Measurements from ENCODE around the gene SCYGR8.
A peak's percentile ranks its signal among the peaks of the same experiment; 100 is the strongest.
"Not testable (repeated sequence)": the region's sequence is repeated elsewhere in the genome, so short reads cannot be mapped to it uniquely, and the experiment has no call there.

Gene SCYGR8, protein sequence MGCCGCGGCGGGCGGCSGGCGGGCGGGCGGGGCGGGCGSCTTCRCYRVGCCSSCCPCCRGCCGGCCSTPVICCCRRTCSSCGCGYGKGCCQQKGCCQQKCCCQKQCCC

DNA sequence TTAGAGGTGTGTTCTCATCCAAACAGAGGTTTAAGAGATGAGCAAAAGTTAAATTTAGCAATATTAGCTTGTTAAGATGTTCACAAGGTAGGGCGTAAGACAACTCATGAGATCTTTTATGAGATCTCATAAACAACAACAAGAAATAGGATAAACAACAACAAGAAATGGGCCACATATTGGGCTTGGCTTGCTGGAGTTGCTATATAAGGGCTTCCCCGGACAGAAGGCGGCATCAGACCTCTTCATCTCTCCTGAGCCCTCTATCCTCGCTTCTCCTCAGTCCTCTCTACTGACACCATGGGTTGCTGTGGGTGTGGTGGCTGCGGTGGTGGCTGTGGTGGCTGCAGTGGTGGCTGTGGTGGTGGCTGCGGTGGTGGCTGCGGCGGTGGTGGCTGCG lies at the start of gene SCYGR8:
Gene SCYGR8, plus strand, starts transcription at position 301 of the 400 bp plus-strand sequence. Its CDS starts 0 bp downstream, at position 301.
- Mint-ChIP-seq H3K36me3 (ENCODE audit: low read depth) (no peaks in the 10 kb centered on the region), H3K4me3 (no peak within 1 kb of the TSS), H3K9me3 (no peaks in the 10 kb centered on the region), H3K4me1 (ENCODE audit: low read depth) (no peaks in the 10 kb centered on the region), H3K27ac (no peak within 1 kb of the TSS), H3K27me3 (peaks cover 5% of the 10 kb centered on the region)
- intact Hi-C loops (cut with micrococcal nuclease), result no loop called here

DNA sequence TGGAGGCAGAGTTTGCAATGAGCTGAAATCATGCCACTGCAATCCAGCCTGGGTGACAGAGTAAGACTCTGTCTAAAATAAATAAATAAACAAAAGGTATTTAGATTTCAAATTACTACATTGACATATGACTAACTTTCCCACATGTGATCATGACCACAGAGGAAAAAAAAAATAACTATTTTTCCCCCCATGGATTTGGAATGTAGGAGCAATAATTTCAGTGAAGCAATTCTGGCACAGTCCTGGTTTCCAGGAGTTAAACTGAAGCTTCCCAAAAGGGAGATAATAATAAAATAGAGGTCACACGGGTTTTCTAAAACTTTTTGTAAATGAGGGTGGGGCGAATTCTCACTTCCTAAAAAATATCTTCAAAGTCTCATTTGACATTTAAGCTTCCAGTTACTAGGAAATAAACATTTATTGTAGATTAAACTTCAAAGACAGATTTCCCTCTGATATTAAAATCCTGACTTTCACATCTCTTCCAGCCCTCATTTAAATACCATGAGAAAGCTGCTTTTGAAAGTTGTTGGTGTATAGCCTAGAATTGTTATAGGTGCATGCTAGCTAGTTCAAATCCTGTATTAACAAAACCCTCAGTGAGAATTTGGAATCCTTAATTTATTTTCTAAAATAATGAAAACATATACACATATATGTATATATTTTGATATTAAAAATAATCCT lies 48.6 kb upstream of the SCYGR8 start:
- Mint-ChIP-seq H3K9me3 (no peaks in the 10 kb centered on the region), H3K27ac (no peak overlapping the region), H3K4me3 (no peak overlapping the region), H3K4me1 (ENCODE audit: low read depth) (no peaks in the 10 kb centered on the region), H3K36me3 (ENCODE audit: low read depth) (no peaks in the 10 kb centered on the region), H3K27me3 (peaks cover 14% of the 10 kb centered on the region)
- intact Hi-C loops (cut with micrococcal nuclease), result no loop called here

DNA sequence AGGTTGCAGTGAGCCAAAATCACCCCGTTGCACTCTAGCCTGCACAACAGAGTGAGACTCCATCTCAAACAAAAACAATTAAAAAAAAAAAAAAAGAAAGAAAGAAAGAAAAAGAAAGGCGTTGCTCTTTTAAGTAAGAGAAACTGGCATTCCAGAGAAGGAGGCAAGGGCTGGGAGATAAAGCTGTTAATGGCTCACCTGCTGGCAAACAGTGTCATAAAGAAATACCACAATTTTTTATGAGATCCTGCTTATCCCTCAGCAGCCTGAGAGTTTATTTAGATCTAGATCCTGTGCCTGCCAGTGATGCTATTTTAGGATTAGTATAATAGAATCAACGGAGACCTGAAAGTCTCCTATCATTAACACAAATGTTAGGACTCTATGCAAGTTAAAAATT lies 44.1 kb upstream of the SCYGR8 start:
- intact Hi-C loops (cut with micrococcal nuclease), result no loop called here
- Mint-ChIP-seq H3K4me1 (ENCODE audit: low read depth) (no peaks in the 10 kb centered on the region), H3K9me3 (no peaks in the 10 kb centered on the region), H3K4me3 (no peak overlapping the region), H3K27me3 (peaks cover 4% of the 10 kb centered on the region), H3K27ac (no peak overlapping the region), H3K36me3 (ENCODE audit: low read depth) (no peaks in the 10 kb centered on the region)

DNA sequence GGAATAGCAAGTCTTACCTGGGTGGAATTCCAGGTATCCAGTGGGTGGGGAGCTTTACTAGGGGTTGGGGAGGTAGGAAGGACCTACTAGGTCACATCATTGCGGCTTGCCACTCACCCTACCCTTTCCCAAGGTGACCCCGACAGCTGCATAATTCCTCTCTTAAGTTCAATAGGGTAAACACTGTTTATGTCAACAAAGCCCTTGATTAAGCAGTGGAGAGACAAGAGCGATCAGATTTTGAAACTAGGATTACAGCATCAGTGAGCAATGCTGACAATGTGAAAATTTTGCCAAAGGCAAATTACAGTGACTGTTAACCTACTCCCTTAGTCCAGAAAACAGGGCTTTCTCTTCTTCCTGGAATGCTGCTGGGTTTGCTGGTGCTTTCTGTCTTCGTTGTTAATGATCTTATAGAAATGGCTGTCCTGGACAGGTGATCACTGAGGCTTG lies 42.4 kb upstream of the SCYGR8 start:
- Mint-ChIP-seq H3K36me3 (ENCODE audit: low read depth) (no peaks in the 10 kb centered on the region), H3K4me3 (no peak overlapping the region), H3K27ac (no peak overlapping the region), H3K4me1 (ENCODE audit: low read depth) (no peaks in the 10 kb centered on the region), H3K9me3 (no peaks in the 10 kb centered on the region), H3K27me3 (peaks cover 2% of the 10 kb centered on the region)
- intact Hi-C loops (cut with micrococcal nuclease), result no loop called here

DNA sequence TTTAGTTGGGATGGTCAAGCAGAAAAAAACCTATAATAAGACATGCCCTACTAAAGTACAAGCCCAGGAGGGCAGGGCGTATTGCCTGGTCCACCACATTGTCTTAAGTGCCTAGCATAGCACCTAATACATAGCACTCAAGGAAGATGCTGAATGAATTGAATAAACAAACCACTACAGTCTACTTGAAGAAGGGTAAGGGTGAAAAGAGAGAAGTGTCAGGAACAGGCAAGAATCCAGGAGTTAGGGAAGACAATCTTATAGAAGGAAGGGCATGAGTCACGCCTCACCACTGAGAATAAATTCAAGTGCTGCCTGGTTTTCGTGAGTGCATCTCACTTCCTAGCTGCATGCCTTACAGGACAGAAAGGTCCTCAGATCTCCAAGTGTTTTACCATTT lies 41.7 kb upstream of the SCYGR8 start:
- peaks cover 1% of the 10 kb centered on the region for H3K27me3 Mint-ChIP-seq
- intact Hi-C loops (cut with micrococcal nuclease), result no loop called here
- H3K4me1 Mint-ChIP-seq (ENCODE audit: low read depth), result no peaks in the 10 kb centered on the region
- H3K4me3 Mint-ChIP-seq, result no peak overlapping the region
- no peaks in the 10 kb centered on the region for H3K9me3 Mint-ChIP-seq
- H3K36me3 Mint-ChIP-seq (ENCODE audit: low read depth), result no peaks in the 10 kb centered on the region
- no peak overlapping the region for H3K27ac Mint-ChIP-seq

DNA sequence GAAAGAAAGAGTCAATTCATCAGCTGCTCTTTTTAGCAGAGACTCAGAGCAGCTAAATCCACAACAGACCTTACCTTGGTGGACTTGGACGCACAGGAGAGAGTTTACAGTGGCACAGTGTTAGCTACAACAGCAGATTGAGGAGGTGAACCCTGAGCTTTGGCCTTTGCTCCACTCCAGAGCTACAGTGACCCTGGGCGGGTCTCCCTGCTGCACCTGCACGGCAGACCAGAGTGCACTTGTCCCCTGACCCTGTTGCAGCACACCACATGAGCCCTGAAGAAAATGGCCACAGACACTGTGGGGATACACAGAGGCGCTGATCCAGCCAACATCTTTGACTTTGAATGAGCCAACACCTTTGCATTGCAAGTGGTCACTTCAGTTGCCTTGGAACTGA lies 38.8 kb upstream of the SCYGR8 start:
- H3K27me3 Mint-ChIP-seq, result peaks cover 1% of the 10 kb centered on the region
- intact Hi-C loops (cut with micrococcal nuclease), result no loop called here

DNA sequence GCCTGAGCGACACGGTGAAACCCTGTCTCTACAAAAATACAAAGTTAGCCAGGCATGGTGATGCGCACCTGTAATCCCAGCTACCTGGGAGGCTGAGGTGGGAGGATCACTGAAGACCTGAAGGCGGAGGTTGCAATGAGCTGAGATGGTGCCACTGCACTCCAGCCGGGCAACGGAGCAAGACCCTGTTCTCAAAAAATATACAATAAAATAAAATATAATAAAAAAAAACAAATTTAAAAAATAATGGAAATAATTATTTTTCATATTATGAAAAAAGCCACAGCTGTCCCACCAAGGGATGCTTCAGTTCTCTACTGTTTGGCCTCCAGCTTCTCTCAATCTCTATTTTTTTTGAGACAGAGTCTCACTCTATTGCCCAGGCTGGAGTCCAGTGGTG lies 38.3 kb upstream of the SCYGR8 start:
- H3K27me3 Mint-ChIP-seq, result peaks cover 1% of the 10 kb centered on the region
- H3K4me3 Mint-ChIP-seq, result no peak overlapping the region
- H3K27ac Mint-ChIP-seq, result no peak overlapping the region
- intact Hi-C loops (cut with micrococcal nuclease), result no loop called here
- no peaks in the 10 kb centered on the region for H3K36me3 Mint-ChIP-seq (ENCODE audit: low read depth)
- no peaks in the 10 kb centered on the region for H3K9me3 Mint-ChIP-seq
- no peaks in the 10 kb centered on the region for H3K4me1 Mint-ChIP-seq (ENCODE audit: low read depth)

More for the DNA sequence above, 38.8 kb upstream of the SCYGR8 start:
- no peaks in the 10 kb centered on the region for H3K4me1 Mint-ChIP-seq (ENCODE audit: low read depth)
- H3K4me3 Mint-ChIP-seq, result no peak overlapping the region
- H3K9me3 Mint-ChIP-seq, result no peaks in the 10 kb centered on the region
- no peaks in the 10 kb centered on the region for H3K36me3 Mint-ChIP-seq (ENCODE audit: low read depth)
- H3K27ac Mint-ChIP-seq, result no peak overlapping the region

DNA sequence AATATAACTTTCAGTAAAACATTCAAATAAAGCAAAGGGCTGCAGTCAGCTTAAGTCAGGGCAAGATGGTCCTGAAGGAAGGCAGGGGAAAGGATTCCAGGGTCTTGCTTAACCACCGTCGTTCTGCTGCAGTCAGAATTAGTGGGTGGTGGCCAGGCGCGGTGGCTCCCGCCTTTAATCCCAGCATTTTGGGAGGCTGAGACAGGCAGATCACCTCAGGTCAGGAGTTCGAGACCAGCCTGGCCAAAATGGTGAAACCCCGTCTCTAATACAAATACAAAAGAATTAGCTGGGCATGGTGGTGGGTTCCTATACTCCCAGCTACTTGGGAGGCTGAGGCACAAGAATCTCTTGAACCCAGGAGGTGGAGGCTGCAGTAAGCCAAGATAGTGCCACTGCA lies 34.7 kb upstream of the SCYGR8 start:
- intact Hi-C loops (cut with micrococcal nuclease), result no loop called here
- Mint-ChIP-seq H3K4me3 (no peak overlapping the region), H3K36me3 (ENCODE audit: low read depth) (no peaks in the 10 kb centered on the region), H3K4me1 (ENCODE audit: low read depth) (no peaks in the 10 kb centered on the region), H3K9me3 (no peaks in the 10 kb centered on the region), H3K27ac (no peak overlapping the region), H3K27me3 (peaks cover 6% of the 10 kb centered on the region)

DNA sequence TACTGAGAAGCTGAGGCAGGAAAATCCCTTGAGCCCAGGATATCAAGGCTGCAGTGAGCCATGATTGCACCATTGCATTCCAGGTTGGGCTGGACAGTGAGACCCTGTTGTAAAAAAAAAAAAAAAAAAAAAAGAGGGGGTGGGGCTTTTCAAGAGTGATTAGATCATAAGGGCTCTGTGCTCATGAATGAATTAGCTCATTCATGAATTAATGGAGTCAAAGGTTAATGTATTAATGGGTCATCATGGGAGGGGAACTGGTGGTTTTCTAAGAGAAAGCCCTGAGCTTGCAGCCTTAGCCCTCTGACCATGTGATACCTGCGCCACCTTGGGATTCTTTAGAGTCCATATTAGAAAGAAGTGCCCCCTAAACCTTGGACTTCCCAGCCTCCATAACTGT lies 32.4 kb upstream of the SCYGR8 start:
- H3K9me3 Mint-ChIP-seq, result no peaks in the 10 kb centered on the region
- intact Hi-C loops (cut with micrococcal nuclease), result no loop called here

DNA sequence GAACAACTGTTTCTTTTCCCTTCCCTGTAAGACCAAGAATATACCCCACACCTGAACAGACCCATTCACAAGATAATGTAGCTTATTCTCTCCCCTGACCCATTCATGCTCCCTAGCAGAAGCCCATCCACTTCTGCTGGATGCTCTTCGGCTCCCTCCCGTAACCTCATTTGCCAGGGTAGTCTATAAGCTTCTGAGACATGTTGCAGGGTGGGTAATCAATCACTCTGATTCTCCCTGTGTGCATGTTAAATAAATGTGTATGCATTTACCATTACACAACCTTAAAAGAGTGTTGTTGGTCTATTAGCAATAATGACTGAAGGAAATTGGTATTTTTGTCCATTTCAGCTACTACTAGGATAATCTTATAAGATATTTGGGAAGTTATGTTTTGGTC lies 29.2 kb upstream of the SCYGR8 start:
- intact Hi-C loops (cut with micrococcal nuclease), result no loop called here
- Mint-ChIP-seq H3K4me3 (no peak overlapping the region), H3K27me3 (peaks cover 26% of the 10 kb centered on the region), H3K27ac (no peak overlapping the region), H3K36me3 (ENCODE audit: low read depth) (no peaks in the 10 kb centered on the region), H3K9me3 (no peaks in the 10 kb centered on the region), H3K4me1 (ENCODE audit: low read depth) (peaks cover 5% of the 10 kb centered on the region)

More for the DNA sequence above, 32.4 kb upstream of the SCYGR8 start:
- Mint-ChIP-seq H3K36me3 (ENCODE audit: low read depth) (no peaks in the 10 kb centered on the region), H3K4me1 (ENCODE audit: low read depth) (peaks cover 5% of the 10 kb centered on the region), H3K4me3 (no peak overlapping the region), H3K27ac (no peak overlapping the region), H3K27me3 (peaks cover 21% of the 10 kb centered on the region)

DNA sequence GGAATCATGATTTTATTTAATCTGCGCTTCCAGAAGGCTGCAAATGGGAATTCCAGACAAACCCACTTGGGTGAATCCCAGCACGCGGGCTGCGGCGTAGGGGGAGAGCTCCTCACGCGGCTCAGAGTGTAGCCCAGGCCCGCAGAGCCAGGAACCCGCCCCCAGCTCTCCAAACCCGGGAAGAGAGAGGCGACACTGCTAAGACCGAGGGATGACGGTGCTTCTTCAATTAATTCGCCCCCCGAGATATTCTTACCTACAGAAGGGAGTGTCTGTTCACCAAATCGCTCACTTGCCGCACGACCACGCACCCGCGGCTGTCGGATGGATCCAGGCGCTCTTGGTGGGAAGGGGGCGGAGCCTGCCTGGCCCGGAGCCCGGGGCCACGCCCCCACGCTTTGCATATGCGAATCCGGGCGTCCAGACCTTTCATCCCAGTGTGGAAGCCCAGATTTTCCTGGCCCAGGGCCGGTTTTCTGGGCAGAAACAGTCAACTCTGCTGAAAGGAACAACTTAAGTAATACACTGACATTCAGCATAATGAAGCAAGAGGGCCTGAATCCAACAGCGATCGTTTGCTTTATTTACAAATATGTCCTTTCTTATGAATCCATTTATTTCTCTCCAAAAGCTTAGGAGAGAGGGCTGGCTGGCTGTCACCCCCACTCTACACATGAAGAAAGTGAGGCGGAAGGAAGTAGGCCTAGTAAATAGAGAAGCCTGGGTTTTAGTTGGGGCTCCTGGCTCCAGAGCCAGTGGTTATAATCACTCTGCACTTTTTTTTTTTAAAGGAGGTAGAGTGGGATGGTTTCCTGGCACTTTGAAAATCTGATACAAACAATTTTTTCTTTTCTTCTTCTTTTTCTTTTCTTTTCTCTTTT lies 27.8 kb upstream of the SCYGR8 start, which contains the start of gene SLC19A3:
Gene SLC19A3, minus strand, starts transcription at position 342 of the 881 bp plus-strand sequence. CDS start 15,710 bp downstream, outside the sequence.
- peaks cover 5% of the 10 kb centered on the region for H3K4me1 Mint-ChIP-seq (ENCODE audit: low read depth)
- H3K27ac Mint-ChIP-seq, result no peak within 1 kb of the TSS
- no peaks in the 10 kb centered on the region for H3K9me3 Mint-ChIP-seq
- no peaks in the 10 kb centered on the region for H3K36me3 Mint-ChIP-seq (ENCODE audit: low read depth)
- intact Hi-C loops (cut with micrococcal nuclease), result no loop called here
- H3K27me3 Mint-ChIP-seq, result peaks cover 28% of the 10 kb centered on the region
- H3K4me3 Mint-ChIP-seq, result peak within 1 kb of the TSS; percentile 14

DNA sequence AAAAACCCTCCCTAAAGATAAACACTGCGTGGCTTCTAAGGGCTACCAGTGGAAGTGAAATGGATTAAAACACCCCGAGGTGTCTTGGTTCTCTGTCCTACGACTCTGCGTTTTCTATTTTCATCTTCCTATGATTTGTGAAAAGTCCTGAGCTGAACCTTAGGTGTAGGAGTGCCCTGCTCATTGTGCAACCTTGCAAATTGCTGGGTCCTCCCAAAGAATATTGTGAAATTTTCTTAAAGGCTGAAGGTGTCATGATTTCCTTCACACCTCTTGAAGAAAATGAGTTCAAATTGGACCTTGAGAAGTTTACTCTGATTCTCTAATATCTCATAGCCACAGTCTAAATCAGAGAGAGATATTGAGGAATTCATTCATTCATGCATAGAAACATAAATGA lies 26.1 kb upstream of the SCYGR8 start:
- Mint-ChIP-seq H3K27me3 (peaks cover 28% of the 10 kb centered on the region), H3K27ac (no peak overlapping the region), H3K4me1 (ENCODE audit: low read depth) (peaks cover 5% of the 10 kb centered on the region), H3K4me3 (no peak overlapping the region), H3K9me3 (no peaks in the 10 kb centered on the region), H3K36me3 (ENCODE audit: low read depth) (no peaks in the 10 kb centered on the region)
- intact Hi-C loops (cut with micrococcal nuclease), result no loop called here

DNA sequence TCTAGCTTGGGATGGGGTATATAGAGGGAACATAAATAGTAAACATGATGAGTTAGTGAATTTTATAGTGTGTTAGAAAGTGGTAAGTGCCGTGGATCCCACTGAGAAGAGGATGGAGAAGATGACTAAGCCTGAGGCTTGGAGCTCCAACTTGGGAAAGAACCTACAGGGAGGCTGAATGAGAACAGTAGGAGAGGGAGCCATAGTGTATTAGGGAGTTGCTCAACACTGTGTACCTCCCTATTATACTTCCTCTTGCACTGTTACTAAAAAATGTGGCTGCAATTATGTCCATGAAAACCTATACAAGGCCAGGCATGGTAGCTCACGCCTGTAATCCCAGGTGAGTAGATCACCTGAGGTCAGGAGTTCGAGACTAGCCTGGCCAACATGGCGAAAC lies 25.0 kb upstream of the SCYGR8 start:
- H3K4me1 Mint-ChIP-seq (ENCODE audit: low read depth), result peaks cover 5% of the 10 kb centered on the region
- peaks cover 27% of the 10 kb centered on the region for H3K27me3 Mint-ChIP-seq
- intact Hi-C loops (cut with micrococcal nuclease), result no loop called here

DNA sequence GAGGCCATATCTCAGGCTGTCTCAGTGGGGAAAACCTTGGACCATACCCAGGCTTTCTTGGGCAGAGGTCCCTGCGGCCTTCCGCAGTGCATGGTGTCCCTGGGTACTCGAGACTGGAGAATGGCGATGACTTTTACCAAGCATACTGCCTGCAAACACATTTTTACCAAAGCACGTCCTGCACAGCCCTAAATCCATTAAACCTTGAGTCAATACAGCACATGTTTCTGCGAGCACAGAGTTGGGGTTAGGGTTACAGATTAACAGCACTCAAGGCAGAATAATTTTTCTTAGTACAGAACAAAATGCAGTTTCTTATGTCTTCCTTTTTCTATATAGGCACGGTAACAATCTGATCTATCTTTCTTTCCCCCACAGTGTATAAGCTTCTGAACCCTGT lies 22.9 kb upstream of the SCYGR8 start:
- H3K4me1 Mint-ChIP-seq (ENCODE audit: low read depth); intact Hi-C loops (cut with micrococcal nuclease); H3K4me3 Mint-ChIP-seq; H3K27ac Mint-ChIP-seq; H3K36me3 Mint-ChIP-seq (ENCODE audit: low read depth); H3K9me3 Mint-ChIP-seq: not testable (repeated sequence)
- H3K27me3 Mint-ChIP-seq, result peaks cover 12% of the 10 kb centered on the region

More for the DNA sequence above, 25.0 kb upstream of the SCYGR8 start:
- no peaks in the 10 kb centered on the region for H3K9me3 Mint-ChIP-seq
- no peak overlapping the region for H3K4me3 Mint-ChIP-seq
- no peaks in the 10 kb centered on the region for H3K36me3 Mint-ChIP-seq (ENCODE audit: low read depth)
- H3K27ac Mint-ChIP-seq, result no peak overlapping the region
